ENCODE measurements around the gene RBM33.

The RBM33 gene

DNA sequence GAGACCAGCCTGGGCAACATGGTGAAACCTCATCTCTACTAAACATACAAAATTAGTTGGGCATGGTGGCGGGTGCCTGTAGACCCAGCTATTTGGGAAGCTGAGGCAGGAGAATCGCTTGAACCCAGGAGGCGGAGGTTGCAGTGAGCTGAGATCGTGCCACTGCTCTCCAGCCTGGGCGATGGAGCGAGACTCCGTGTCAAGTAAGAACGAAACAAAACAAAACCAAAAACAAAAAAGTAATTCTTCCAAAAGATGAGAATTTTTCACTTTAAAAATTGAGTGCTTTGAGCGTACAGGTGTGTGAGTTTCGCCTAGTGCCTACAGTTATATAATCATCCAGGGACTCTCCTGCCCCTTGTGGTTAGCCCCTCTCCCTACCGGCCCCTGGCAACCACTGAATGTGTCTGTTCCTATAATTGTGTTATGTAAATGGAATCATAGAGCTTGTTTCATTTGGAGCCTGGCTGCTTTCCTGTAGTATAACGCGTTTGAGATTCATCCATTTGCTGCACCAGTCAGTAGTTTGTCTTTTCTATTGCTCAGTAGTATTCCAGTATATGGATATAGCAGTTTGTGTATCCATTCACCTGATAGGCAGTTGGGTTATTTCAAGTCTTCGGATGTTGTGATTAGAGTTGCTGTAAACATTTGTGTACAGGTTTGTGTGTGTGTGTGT lies 80.0 kb downstream of the RBM33 start:
- DNase-seq (ENCODE audit: low read depth), result no peak

DNA sequence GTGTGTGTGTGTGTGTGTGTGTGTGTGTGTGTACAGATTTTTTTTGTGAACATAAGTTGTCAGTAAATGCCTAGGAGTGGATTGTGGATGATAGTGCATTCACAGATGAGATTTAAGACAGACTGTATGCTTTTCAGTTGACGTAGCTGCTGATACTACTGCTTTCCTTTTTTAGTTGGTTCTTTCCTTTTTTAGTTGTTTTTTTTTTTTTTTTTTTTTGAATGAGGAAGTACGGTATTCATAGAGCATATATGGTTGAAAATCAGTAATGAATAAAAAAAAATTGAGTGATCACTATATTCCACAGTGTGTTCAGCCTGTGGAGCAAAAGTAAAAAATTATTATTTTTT lies 80.5 kb downstream of the RBM33 start:
- no peak for DNase-seq (ENCODE audit: low read depth)

DNA sequence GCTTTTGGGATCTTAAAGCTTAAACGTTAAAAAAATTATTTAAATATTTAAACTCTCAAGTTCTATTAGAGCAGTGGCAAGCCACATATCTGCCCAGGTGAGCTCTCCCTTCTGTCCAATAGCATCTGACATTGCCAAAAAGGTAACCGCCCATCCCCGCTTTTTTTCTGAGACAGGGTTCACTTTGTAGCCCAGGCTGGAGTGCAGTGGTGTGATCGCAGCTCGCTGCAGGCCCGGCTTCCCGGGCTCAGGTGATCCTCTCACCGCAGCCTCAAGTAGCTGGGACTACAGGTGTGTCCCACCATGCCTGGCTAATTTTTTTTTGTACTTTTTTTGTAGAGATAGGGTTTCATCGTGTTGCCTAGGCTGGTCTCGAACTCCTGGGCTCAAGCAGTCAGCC lies 83.2 kb downstream of the RBM33 start:
- no peak for DNase-seq (ENCODE audit: low read depth)

DNA sequence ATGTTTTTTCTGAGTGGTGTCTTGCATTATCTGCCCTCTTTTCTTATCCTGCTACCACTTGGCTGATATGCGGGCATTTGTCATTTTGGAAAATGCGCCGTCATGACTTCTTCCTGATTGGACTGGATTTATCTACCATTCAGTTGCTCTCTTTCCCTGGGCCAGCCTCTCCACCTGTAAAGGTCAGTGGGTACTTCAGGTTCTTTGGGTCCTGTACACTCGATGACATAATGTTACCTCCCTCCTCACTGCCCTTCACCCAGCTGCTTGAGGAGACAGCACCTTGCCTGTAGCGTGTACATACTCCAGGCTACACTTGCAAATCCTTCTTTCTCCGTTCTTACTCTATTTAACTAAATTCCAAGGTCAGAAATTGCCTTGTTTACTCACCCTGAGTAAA lies 83.7 kb downstream of the RBM33 start:
- DNase-seq (ENCODE audit: low read depth), result no peak

DNA sequence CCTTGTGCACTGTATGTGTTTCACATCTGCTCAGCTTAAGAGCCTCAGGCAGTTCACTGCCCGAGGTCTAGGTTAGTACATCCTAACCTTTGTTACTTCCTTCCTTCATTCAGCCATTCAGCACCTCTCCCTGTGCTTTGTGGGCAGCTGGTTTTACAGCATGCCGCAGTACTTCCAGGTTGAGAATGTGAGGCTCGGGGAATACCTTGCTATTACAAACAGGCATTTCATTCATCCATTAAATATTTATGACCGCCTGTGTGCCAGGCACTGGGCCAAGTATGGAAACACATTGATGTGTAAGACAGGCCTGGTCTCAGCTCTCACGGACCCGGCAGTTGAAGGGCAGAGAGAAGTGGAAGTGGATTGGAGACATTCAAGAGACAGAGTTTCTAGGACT lies 85.4 kb downstream of the RBM33 start:
- no peak for DNase-seq (ENCODE audit: low read depth)

DNA sequence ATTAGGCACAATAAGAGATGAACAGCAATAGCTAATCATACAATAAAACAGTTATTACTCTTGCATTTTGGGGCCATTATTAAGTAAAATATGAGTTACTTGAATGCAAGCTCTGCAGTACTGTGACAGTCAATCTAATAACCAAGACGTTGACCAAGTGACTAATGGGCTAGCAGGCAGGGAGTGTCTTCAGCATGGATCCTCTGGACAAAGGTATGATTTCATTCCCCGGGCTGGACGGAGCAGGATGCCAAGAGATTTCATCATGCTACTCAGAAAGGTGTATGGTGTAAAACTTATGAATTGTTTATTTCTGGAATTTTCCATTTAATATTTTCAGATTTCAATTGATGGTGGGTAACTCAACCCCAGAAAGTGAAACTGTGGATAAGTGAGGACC lies 86.9 kb downstream of the RBM33 start:
- no peak for DNase-seq (ENCODE audit: low read depth)

DNA sequence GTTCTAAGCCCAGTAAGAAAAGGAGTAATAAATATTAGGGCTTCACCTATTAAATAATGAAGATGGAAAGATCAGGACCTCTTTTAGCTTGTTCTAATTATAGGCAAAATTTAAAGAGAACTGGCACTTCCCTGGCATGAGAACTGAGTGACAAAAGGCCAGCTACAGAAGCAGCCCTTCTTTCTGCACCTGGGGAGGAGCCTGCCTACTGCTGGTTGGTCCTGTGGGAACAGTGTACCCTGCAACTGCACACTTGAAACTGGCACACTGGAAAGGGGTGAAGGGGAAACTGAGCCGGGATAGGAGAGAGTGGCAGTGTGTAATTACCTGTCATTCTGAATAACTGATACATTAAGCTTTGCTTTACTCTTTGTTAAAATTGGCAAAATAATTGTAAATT lies 87.4 kb downstream of the RBM33 start:
- DNase-seq (ENCODE audit: low read depth), result no peak

DNA sequence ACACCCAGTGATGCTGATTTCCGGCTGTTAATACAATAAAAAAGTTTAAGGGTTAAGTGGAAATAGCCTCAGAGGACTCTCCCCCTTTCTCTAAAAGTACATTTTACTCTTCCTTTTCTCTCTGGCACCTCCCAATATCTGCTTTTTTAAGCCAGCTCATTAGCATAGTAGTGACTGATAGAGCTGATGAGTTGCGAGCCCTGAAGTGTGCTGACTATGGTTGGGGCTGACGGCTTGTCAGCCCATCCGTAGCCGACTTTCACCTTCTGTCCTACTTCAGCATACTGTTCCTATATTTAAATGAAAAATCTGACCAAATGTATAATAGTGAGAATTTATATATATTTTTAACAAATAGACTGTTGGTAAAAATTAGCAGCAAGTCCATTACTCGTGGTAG lies 87.8 kb downstream of the RBM33 start:
- DNase-seq (ENCODE audit: low read depth), result no peak

DNA sequence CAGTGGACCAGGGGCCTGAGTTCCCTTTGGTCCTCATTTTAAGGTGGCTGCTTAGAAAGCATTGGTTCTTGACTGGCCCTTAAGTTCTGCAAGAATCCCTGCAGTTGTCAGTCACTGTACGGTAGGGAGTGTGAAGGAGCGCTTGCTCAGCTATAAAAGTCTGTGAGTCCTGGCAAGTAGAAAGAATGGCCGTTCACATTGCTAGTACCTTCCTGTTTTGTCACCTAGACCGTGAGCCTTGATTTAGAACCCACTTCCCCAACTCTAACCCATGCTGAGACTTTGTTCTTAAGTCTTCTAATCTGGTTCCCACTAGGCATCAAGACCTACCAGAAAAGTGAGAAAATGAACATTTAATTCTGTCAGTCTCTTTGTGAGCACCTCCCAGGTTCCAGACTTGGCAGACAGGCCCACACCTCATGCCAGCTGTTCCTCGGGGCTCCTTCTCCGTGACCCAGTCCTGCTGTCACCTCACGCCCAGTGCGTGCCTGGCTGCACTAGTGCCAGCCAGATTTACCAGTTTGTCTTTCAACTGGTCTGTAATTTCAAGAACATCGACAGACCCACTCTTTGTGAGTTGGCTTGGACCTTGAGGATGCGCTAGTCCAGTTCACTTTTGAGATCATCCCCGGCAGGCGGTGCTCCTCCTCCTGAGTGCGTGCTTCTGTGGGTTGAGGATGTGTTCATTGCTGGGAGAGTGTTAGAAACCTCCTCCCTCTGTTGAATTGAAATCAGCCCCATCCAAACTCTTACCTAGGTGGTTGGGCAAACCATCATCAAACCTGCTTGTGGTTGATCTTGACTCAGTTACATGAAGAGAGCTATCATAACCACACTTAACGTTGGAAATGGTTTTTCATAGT lies 89.4 kb downstream of the RBM33 start:
- DNase-seq (ENCODE audit: low read depth), result no peak

DNA sequence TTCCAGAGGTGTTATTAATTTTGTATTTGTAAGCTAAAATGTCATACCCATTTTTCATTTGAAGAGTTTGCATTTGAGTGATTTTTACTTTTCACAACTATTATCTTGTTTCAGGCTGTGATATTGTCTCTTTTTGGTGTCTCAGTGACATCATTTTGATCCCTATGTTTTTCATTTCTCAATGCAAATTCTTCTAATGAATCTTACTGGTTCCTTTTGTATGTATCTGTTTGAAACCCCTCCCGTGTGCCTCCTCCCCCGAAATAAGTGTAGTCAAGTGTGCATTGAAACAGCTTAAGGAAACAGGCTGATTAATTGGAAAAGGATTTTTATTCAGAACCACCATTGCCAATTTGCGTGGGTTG lies 90.0 kb downstream of the RBM33 start:
- DNase-seq (ENCODE audit: low read depth), result no peak

DNA sequence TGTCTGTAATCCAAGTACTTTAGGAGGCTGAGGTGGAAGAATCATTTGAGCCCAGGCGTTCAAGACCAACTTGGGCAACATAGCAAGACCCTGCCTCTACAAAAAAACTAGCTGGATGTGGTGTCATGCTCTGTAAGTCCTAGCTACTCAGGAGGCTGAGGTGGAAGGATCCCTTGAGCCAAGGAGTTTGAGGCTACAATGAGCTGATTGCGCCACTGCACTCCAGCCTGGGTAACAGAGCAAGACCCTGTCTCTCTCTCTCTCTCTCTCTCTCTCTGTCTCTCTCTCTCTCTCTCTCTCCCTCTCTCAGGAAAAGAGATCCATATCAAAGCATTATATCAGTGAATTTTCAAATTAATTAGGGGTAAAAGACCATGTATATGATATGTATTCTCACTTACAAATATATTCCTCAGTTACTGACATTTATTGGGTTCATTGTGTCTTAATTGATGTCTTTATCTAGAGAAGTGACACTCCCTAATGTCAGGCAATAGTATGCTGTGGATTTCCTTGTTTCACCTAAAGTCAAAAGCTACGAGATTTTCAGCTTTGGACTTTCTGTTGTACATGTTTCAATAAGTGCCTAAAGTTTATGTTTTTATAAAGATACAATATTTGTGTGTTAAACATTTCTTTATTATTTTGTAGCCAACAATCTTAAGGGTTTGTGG lies 91.1 kb downstream of the RBM33 start:
- no peak for DNase-seq (ENCODE audit: low read depth)

DNA sequence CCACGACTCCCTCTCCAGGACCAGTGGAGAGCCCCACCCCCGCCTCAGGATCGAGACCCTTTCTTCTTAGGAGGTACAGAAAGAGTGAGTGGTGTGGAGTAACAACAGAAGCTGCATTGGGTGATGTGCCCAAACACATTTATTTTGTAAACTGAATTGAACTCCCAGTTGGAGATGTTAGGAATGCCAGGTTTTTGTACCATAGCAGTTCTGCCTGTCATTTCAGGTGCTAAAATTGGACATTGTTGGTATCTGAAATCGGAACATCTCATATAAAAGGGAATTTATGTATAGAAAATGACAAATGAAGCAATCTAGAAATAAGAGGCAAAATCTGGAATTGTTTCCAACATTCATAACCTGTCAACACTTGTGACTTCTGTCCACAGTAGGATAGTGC lies 93.1 kb downstream of the RBM33 start:
- DNase-seq (ENCODE audit: low read depth), result no peak

DNA sequence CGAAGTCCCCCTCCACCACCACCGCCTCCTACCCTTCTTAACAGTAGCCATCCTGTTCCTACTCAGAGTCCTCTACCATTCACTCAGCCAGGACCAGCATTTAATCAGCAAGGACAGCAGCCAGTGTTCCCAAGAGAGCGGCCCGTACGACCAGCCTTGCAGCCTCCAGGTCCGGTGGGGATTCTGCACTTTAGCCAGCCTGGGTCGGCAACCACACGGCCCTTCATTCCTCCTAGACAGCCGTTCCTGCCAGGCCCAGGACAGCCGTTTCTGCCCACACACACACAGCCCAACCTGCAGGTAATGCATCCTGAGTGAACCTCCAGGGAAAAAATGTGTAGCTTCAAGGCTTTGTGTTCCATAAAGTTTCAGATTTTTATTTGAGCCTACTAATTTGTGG lies 93.6 kb downstream of the RBM33 start:
- no peak for DNase-seq (ENCODE audit: low read depth)

DNA sequence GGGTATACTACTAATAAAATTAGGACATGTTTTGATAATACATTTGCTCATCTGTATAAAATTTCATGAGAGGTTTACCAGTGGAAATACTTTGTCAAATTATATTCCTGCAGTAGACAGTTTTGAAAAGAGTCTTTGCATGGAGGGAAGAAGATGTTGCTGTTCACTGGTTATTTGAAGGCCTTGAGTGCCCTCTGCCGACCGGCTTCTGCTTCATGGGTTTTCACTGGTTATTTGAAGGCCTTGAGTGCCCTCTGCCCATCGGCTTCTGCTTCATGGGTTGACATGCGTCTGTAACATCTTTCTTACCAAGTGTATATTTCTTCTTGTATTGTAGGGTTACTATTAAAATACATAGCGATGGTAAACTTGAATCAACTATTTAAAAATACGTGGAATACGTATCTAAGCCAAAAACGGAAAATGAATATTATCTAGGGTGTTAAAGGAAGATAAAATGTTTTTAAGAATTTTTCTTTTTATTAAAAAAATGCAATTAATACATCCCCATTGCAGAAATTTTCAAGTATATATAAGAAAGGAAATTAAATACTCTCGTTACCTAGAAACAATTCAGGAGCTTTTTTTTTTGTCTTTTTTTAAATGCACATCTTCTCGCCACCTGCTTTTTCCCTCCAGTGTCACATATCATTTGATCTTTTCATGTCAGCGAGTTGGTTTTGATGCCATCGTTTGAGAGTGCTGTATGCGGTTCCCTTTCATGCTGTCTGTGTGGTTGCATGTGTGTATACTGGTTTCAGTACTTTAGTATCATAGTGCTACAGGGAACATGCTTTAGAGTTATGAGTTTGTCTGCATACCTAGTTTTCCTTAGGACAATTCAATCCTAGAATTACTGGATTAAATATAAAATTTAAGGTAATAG lies 94.4 kb downstream of the RBM33 start:
- DNase-seq (ENCODE audit: low read depth), result peak; percentile 41

DNA sequence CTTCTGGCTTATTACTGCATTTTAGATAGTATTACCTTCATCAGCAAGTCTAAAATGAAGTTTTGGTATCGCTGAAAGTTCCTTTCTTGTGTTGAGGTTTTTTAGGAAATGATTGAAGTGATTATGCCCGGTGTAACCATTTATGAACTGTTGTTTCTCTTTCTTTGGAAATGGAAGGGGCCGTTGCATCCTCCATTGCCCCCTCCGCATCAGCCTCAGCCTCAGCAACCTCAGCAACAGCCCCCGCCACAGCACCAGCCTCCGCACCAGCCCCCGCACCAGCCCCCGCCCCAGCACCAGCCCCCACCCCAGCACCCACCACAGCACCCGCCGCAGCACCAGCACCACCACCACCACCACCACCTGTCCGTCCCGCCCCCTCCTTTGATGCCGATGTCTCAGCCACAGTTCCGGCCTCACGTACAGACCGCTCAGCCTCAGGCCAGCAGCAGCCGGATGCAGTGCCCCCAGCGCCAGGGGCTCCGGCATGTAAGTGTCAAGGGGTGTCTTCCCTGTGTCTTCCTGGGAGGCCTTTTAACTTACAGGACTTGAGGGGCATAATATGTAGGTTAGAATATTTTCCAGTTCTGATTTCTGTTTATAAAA lies 95.2 kb downstream of the RBM33 start:
- no peak for DNase-seq (ENCODE audit: low read depth)

DNA sequence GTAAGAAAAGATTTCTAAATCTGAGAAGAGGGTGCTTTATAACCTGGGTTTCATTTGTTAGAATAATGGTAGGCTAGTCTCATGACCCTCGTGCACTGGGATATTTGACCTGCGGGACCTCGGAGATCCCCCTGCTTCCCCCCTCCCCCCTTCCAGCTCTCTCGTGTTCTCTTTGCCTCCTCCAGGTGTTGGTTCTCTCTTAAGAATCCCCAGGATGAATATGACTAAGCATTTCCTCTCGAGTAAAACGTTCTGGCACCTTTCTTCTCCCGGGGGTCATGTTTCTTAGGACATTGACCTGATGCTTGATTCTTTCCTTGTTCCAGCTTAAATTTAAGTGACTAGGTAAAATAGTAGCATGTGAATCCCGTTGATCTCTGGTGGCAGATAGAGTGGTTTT lies 96.6 kb downstream of the RBM33 start:
- DNase-seq (ENCODE audit: low read depth), result no peak

DNA sequence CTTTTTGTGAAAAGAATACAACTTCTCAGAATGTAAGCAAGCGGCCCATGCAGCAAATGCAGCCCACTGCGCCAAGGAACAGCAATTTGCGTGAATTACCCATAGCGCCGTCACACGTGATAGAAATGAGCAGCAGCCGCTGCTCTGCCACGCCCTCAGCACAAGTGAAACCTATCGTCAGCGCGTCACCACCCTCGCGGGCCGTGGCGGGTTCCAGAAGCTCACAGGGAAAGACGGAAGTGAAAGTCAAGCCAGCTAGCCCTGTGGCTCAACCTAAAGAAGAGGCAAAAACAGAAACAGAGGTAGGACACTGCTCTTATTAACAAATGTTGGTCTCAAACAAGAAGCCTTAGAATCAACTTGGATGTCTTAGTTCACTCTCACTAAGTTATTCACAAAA lies 97.3 kb downstream of the RBM33 start:
- DNase-seq (ENCODE audit: low read depth), result no peak

DNA sequence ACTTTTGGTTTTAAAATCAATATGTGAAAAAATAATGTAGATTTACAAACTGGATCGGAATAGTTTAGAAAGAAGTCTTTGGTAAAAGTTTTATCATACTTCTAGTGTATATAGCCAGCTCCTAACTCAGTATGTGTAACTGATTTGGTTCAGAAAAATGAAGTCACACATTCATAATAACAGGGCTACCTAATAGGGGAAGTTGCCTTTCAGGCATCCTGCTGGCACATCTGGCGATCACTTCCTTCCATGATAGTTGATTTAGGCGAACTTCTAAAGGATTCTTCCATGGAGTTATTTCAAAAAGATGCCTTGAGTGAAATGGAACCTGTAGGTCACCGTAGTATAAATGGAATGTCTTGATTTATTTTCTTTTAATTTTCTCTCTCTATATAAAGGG lies 98.7 kb downstream of the RBM33 start:
- DNase-seq (ENCODE audit: low read depth), result no peak

DNA sequence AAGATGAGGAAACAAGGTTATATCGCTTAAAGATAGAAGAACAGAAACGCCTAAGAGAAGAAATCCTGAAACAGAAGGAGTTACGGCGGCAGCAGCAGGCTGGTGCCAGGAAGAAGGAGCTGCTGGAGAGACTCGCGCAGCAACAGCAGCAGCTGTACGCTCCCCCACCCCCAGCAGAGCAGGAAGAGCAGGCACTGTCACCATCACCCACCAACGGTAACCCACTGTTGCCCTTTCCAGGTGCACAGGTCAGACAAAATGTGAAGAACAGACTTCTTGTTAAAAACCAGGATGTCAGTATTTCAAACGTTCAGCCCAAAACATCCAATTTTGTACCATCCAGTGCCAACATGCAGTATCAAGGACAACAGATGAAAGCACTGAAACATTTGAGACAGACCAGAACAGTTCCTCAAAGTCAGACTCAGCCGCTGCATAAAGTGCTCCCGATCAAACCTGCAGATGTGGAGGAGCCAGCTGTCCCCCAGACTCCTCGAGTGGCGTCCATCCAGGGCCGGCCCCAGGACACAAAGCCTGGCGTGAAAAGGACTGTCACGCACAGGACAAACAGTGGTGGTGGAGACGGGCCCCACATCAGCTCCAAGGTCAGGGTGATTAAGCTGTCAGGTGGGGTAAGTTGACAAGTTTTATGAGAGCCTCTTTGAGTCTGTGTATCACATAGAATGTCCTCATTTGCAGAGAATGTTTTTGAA lies 100.7 kb downstream of the RBM33 start:
- no peak for DNase-seq (ENCODE audit: low read depth)

DNA sequence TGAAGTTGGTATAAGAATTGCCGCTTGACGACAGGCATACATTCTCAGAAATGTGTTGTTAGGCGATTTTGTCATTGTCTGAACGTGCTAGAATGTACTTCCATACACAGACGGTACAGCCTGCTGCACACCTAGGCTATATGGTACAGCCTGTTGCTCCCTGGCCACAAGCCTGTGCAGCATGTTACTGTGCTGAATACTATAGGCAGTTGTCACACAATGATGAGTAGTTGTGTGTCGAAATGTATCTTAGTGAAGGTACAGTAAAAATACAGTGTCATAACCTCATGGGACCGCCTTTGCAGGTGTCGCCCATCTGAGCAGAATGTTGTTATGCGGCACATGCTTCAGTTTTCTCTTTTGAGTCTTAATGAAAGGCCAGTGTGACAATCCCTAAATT lies 101.3 kb downstream of the RBM33 start:
- DNase-seq (ENCODE audit: low read depth), result no peak

DNA sequence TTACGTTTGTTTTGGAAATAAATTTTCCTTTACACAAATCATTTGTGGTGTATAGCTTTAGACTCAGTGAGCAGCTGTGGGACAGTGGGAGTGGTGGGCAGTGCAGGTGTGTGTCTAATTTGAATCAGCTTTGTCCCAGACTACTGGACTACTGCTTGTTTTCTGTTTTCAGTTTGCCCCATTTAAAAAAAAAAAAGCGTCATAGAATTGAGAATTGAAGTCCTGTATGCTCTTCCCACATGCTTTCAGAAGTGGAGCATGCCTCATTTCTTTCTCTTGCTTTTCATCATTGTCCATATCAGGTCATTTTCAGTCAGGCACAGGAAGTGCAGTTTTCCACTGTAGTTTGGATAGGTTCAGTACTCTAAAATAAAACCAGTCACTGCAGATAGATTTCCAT lies 101.7 kb downstream of the RBM33 start:
- no peak for DNase-seq (ENCODE audit: low read depth)

Measured in stimulated activated CD4-positive, alpha-beta T cell treated with anti-CD3 and anti-CD28 coated beads, Interleukin-2, amount 100 ng/mL, for 4 hours (primary cell).